Keratinocyte (primary cell): ENCODE data around the gene BASP1. TPM values are rescaled to one million over a fixed set of nuclear protein-coding genes. Genes with fewer than 3 reads are reported as not detected.

Experiments
- DNase-seq: peaks from one replicate; pipeline ENCODE4 v3.0.0-alpha.2; 2011; ENCODE audit warnings: low read depth, missing footprints, low spot score
- FAIRE-seq: peaks from 2 replicates; lab custom pipeline; 2011; peaks lifted over from hg19 to GRCh38; lab: Jason Lieb, UNC
- H2AFZ ChIP-seq: 2 replicates; pipeline ENCODE4 v1.6.0; 2012; ENCODE audit warnings: low read length, control low read depth, inconsistent platforms; ENCODE audit not compliant: control insufficient read depth
- H3K27ac ChIP-seq: 2 replicates; pipeline ENCODE4 v1.5.1; 2011; ENCODE audit warnings: low read length; ENCODE audit not compliant: control insufficient read depth, insufficient read depth
- H3K27me3 ChIP-seq: 3 replicates; pipeline ENCODE4 v1.6.0; 2011; ENCODE audit warnings: low read length; ENCODE audit not compliant: control insufficient read depth, insufficient read depth; ENCODE audit errors: extremely low read depth
- H3K36me3 ChIP-seq, 2 experiments: 2 replicates in 1 of 2; 3 replicates in 1 of 2; pipeline ENCODE4 v1.5.1; 2011; ENCODE audit warnings: low read length in 2 of 2, mild to moderate bottlenecking in 1 of 2; ENCODE audit not compliant: control insufficient read depth in 2 of 2, insufficient read depth in 2 of 2; ENCODE audit errors: extremely low read depth in 1 of 2
- H3K4me1 ChIP-seq: 3 replicates; pipeline ENCODE4 v1.5.1; 2011; ENCODE audit warnings: low read length; ENCODE audit not compliant: control insufficient read depth, insufficient read depth; ENCODE audit errors: extremely low read depth
- H3K4me2 ChIP-seq: 3 replicates; pipeline ENCODE4 v1.6.0; 2011; ENCODE audit warnings: low read depth, low read length; ENCODE audit not compliant: control insufficient read depth, insufficient read depth; ENCODE audit errors: extremely low read depth
- H3K4me3 ChIP-seq, 3 experiments: fragments of 200-600 bp in 1 of 3; sonication (generic) in 1 of 3; 2 replicates in 2 of 3; 3 replicates in 1 of 3; pipeline ENCODE4 v1.5.1; 2011 to 2016; ENCODE audit warnings: low read length in 3 of 3, mild to moderate bottlenecking in 3 of 3, control low read depth in 2 of 3, inconsistent platforms in 1 of 3, low read depth in 1 of 3, mixed read lengths in 1 of 3, mixed run types in 1 of 3, moderate library complexity in 1 of 3; ENCODE audit not compliant: control insufficient read depth in 2 of 3, insufficient read depth in 2 of 3; ENCODE audit errors: extremely low read depth in 1 of 3
- H3K79me2 ChIP-seq: 2 replicates; pipeline ENCODE4 v1.6.0; 2012; ENCODE audit warnings: low read length; ENCODE audit not compliant: control insufficient read depth, insufficient read depth
- H3K9ac ChIP-seq: 3 replicates; pipeline ENCODE4 v1.6.0; 2011; ENCODE audit warnings: low read length; ENCODE audit not compliant: control insufficient read depth, insufficient read depth; ENCODE audit errors: extremely low read depth
- H3K9me1 ChIP-seq: 3 replicates; pipeline ENCODE4 v1.6.0; 2011; ENCODE audit warnings: low read length; ENCODE audit not compliant: control insufficient read depth, insufficient read depth; ENCODE audit errors: extremely low read depth
- H3K9me3 ChIP-seq: 2 replicates; pipeline ENCODE4 v1.5.1; 2012; ENCODE audit warnings: low read depth, low read length; ENCODE audit not compliant: control insufficient read depth
- H4K20me1 ChIP-seq: 3 replicates; pipeline ENCODE4 v1.6.0; 2011; ENCODE audit warnings: low read length; ENCODE audit not compliant: control insufficient read depth, insufficient read depth; ENCODE audit errors: extremely low read depth
- EZH2 ChIP-seq: IDR thresholded peaks from one replicate; pipeline ENCODE4 v1.6.1; 2012; ENCODE audit warnings: inconsistent platforms, mild to moderate bottlenecking, low read length, moderate library complexity
- dilution Hi-C: fragments of 300-500 bp; cut with MboI; formaldehyde crosslinking; loops from one replicate; pipeline ENCODE4 v1.7.0; 2020; ENCODE audit warnings: low sequenced_read_pairs; ENCODE audit not compliant: extremely low pct_ligation_motif_present
- polyA plus RNA-seq, 5 experiments: library from polyadenylated mRNA; depleted of rRNA in 3 of 5; stranded (reverse) in 3 of 5; stranded (forward) in 1 of 5; unstranded in 1 of 5; fragments of >200 nt; gene quantifications; 1 replicate in 1 of 5; 2 replicates in 3 of 5; 3 replicates in 1 of 5; pipeline versions ENCODE4 v1.2.1 to v1.2.3, GENCODE V29; 2011 to 2012; ENCODE audit warnings: missing spikeins in 2 of 5, low read depth in 1 of 5, low replicate concordance in 1 of 5
- TF ChIP-seq, protein P1 (sequence below), 3 experiments: IDR thresholded peaks in 1 of 3; conservative IDR thresholded peaks in 1 of 3; optimal IDR thresholded peaks in 1 of 3; 2 replicates in 2 of 3; 3 replicates in 1 of 3; pipeline versions ENCODE3 to v1.5.1; 2011; ENCODE audit warnings: low read length in 3 of 3, mild to moderate bottlenecking in 3 of 3, moderate library complexity in 2 of 3, control low read depth in 1 of 3, inconsistent platforms in 1 of 3; ENCODE audit not compliant: insufficient read depth in 2 of 3; ENCODE audit errors: extremely low read depth in 1 of 3

BASP1 gene
- polyA plus RNA-seq, 1 donor (not counting 4 experiments of a cell fraction or from before 2014, with no cell fraction given) = 127 TPM

DNA sequence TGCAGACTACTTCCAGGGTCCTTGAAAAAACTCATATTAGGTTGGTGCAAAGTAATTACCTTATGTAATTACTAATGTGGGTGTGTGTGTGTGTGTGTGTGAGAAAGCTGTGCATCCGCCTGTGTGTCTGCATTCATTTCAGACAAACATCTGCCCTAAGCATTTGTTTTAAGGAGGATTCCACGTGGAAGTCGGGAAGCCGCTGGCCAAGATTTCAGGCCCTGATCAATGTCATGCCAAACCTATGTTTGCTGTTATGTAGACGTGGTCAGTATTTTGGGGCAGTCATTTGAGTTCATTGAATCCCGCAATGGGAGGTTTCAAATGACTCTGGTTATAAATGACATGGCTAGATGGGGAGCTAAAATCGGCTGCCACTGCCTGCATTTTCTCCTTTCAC, 33.6 kb upstream of the BASP1 start:
- H3K27ac ChIP-seq = no peak overlapping the region
- H3K4me3 ChIP-seq = no peak overlapping the region
- H3K4me1 ChIP-seq = peaks cover 49% of the 10 kb centered on the region
- FAIRE-seq = no peak
- no peaks in the 10 kb centered on the region for H3K9me1 ChIP-seq
- no peaks in the 10 kb centered on the region for H3K36me3 ChIP-seq
- H3K9me3 ChIP-seq = no peaks in the 10 kb centered on the region
- H3K4me2 ChIP-seq = no peak overlapping the region
- no peak for DNase-seq
- H2AFZ ChIP-seq = no peak overlapping the region
- H3K27me3 ChIP-seq = no peaks in the 10 kb centered on the region
- dilution Hi-C loops = no loop called here
- H4K20me1 ChIP-seq = no peaks in the 10 kb centered on the region
- no peak overlapping the region for H3K9ac ChIP-seq
- TF ChIP-seq EZH2 = no peak
- TF ChIP-seq, protein P1, sequence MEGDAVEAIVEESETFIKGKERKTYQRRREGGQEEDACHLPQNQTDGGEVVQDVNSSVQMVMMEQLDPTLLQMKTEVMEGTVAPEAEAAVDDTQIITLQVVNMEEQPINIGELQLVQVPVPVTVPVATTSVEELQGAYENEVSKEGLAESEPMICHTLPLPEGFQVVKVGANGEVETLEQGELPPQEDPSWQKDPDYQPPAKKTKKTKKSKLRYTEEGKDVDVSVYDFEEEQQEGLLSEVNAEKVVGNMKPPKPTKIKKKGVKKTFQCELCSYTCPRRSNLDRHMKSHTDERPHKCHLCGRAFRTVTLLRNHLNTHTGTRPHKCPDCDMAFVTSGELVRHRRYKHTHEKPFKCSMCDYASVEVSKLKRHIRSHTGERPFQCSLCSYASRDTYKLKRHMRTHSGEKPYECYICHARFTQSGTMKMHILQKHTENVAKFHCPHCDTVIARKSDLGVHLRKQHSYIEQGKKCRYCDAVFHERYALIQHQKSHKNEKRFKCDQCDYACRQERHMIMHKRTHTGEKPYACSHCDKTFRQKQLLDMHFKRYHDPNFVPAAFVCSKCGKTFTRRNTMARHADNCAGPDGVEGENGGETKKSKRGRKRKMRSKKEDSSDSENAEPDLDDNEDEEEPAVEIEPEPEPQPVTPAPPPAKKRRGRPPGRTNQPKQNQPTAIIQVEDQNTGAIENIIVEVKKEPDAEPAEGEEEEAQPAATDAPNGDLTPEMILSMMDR (optimal IDR thresholded peaks at IDR 0.05 in 1 of 3, IDR thresholded peaks at IDR 0.05 in 1 of 3, conservative IDR thresholded peaks at IDR 0.05 in 1 of 3; ENCODE audit: extremely low read depth in 1 of 3, insufficient read depth in 2 of 3, low read length in 3 of 3) = no peak
- no peaks in the 10 kb centered on the region for H3K79me2 ChIP-seq

DNA sequence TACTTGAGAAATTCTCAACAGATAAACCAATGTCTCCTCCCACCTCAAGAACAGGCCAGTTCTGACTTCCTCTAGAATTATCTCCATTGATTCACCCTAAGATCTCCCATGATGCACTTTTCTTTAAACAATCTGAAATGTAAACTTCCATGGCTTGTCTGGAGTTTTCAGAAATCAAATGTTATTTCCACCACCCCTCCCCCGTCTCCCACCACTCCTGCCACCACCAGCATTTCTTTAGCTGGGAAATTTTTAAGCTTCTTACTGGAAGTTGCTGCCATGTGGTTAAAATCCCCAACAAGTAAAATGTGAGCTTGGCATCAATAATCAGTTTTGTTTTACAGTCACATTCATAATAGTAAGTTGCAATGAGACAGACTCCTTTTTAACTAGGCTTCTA, 32.8 kb upstream of the BASP1 start:
- Histone ChIP-seq H2AFZ (no peak overlapping the region), H3K36me3 (no peaks in the 10 kb centered on the region), H4K20me1 (no peaks in the 10 kb centered on the region), H3K9me3 (no peaks in the 10 kb centered on the region), H3K4me2 (no peak overlapping the region), H3K9me1 (no peaks in the 10 kb centered on the region), H3K9ac (no peak overlapping the region), H3K4me3 (no peak overlapping the region), H3K27me3 (no peaks in the 10 kb centered on the region), H3K27ac (no peak overlapping the region), H3K4me1 (peaks cover 51% of the 10 kb centered on the region), H3K79me2 (peaks cover under 1% of the 10 kb centered on the region)
- FAIRE-seq (no peak), DNase-seq (no peak)
- dilution Hi-C loops = no loop called here
- TF ChIP-seq EZH2 = no peak
- TF ChIP-seq, protein P1 (optimal IDR thresholded peaks at IDR 0.05 in 1 of 3, IDR thresholded peaks at IDR 0.05 in 1 of 3, conservative IDR thresholded peaks at IDR 0.05 in 1 of 3; ENCODE audit: extremely low read depth in 1 of 3, insufficient read depth in 2 of 3, low read length in 3 of 3) = no peak
